ENCODE results near the gene NTN1. TPM values are rescaled to one million over a fixed set of nuclear protein-coding genes. Genes with fewer than 3 reads are reported as not detected.
A peak's percentile ranks its signal among the peaks of the same experiment; 100 is the strongest.

Gene NTN1
- total and polyA plus RNA-seq, 2 experiments from 2014 or later, result 0.11 to 0.21 TPM

GRCh38 chr17:9001559-9001958, 19.8 kb upstream of the NTN1 start:
- H3K9ac ChIP-seq, result no peak overlapping the region
- H3K36me3 ChIP-seq (ENCODE audit: low read depth), result no peaks in the 10 kb centered on the region
- no peak overlapping the region for H3K4me3 ChIP-seq
- in situ Hi-C loops (cut with MboI), result no loop called here
- H3K9me3 ChIP-seq (ENCODE audit: low read depth), result no peaks in the 10 kb centered on the region
- no peaks in the 10 kb centered on the region for H3K79me2 ChIP-seq (ENCODE audit: insufficient read depth)
- WGBS, 2 experiments (ENCODE audit: low coverage in 1 of 2, low lambda C conversion rate in 2 of 2, missing lambda C conversion rate in 2 of 2), result 93 to 96% methylated on average over 3 of the region's 3 CpGs
- no peak for DNase-seq
- H3K27me3 ChIP-seq (replicated peaks; ENCODE audit: insufficient read depth), result peaks cover 34% of the 10 kb centered on the region
- H4K20me1 ChIP-seq (ENCODE audit: insufficient read depth), result no peaks in the 10 kb centered on the region
- no peaks in the 10 kb centered on the region for H3K4me1 ChIP-seq (ENCODE audit: insufficient read depth)
- no peak overlapping the region for H3K27ac ChIP-seq
- TF ChIP-seq EZH2 (IDR thresholded peaks at IDR 0.05; ENCODE audit: insufficient read depth, poor library complexity, severe bottlenecking) (no peak), EZH2phosphoT487 (IDR thresholded peaks at IDR 0.05; ENCODE audit: insufficient read depth, low read depth) (no peak)
- no peaks in the 10 kb centered on the region for H3K9me2 ChIP-seq (ENCODE audit: insufficient read depth)
- H3K4me2 ChIP-seq (ENCODE audit: unreplicated experiment), result no peak overlapping the region
- no peak overlapping the region for H2AFZ ChIP-seq
- H3F3A ChIP-seq (ENCODE audit: insufficient read depth), result no peaks in the 10 kb centered on the region

- no peak overlapping the region for H3K27ac ChIP-seq
- no peak overlapping the region for H3K9ac ChIP-seq
- H2AFZ ChIP-seq, result no peak overlapping the region
- no peaks in the 10 kb centered on the region for H3K9me3 ChIP-seq (ENCODE audit: low read depth)
- H3K9me2 ChIP-seq (ENCODE audit: insufficient read depth), result no peaks in the 10 kb centered on the region
- no peak overlapping the region for H3K4me2 ChIP-seq (ENCODE audit: unreplicated experiment)
- no peaks in the 10 kb centered on the region for H3K36me3 ChIP-seq (ENCODE audit: low read depth)
- DNase-seq, result no peak
- TF ChIP-seq EZH2phosphoT487 (IDR thresholded peaks at IDR 0.05; ENCODE audit: insufficient read depth, low read depth) (no peak), EZH2 (IDR thresholded peaks at IDR 0.05; ENCODE audit: insufficient read depth, poor library complexity, severe bottlenecking) (no peak)
- in situ Hi-C loops (cut with MboI), result no loop called here
- H3K4me3 ChIP-seq, result no peak overlapping the region
- H3K27me3 ChIP-seq (replicated peaks; ENCODE audit: insufficient read depth), result peaks cover 40% of the 10 kb centered on the region
- H3K4me1 ChIP-seq (ENCODE audit: insufficient read depth), result no peaks in the 10 kb centered on the region
- H4K20me1 ChIP-seq (ENCODE audit: insufficient read depth), result no peaks in the 10 kb centered on the region
- H3F3A ChIP-seq (ENCODE audit: insufficient read depth), result no peaks in the 10 kb centered on the region
- H3K79me2 ChIP-seq (ENCODE audit: insufficient read depth), result no peaks in the 10 kb centered on the region
- WGBS, 2 experiments (ENCODE audit: low coverage in 1 of 2, low lambda C conversion rate in 2 of 2, missing lambda C conversion rate in 2 of 2), result 27 to 30% methylated on average over 15 of the region's 15 CpGs
Measured at GRCh38 chr17:9002227-9002605, 19.1 kb upstream of the NTN1 start.

GRCh38 chr17:9002606-9003354, 18.5 kb upstream of the NTN1 start:
- H4K20me1 ChIP-seq (ENCODE audit: insufficient read depth), result no peaks in the 10 kb centered on the region
- H3K9me2 ChIP-seq (ENCODE audit: insufficient read depth), result no peaks in the 10 kb centered on the region
- WGBS, 2 experiments (ENCODE audit: low coverage in 1 of 2, low lambda C conversion rate in 2 of 2, missing lambda C conversion rate in 2 of 2), result 1 to 3% methylated on average over 25 to 38 of the region's 69 CpGs
- peak; percentile 60 for DNase-seq
- TF ChIP-seq EZH2phosphoT487 (IDR thresholded peaks at IDR 0.05; ENCODE audit: insufficient read depth, low read depth) (no peak), EZH2 (IDR thresholded peaks at IDR 0.05; ENCODE audit: insufficient read depth, poor library complexity, severe bottlenecking) (peak; percentile 83)
- peak overlapping the region; percentile 59 for H3K4me3 ChIP-seq
- in situ Hi-C loops (cut with MboI), result no loop called here
- H3K9me3 ChIP-seq (ENCODE audit: low read depth), result no peaks in the 10 kb centered on the region
- H3K79me2 ChIP-seq (ENCODE audit: insufficient read depth), result no peaks in the 10 kb centered on the region
- H2AFZ ChIP-seq, result peak overlapping the region; percentile 14; the same call in 1 of the 2 replicates
- no peak overlapping the region for H3K9ac ChIP-seq
- H3K4me2 ChIP-seq (ENCODE audit: unreplicated experiment), result peak overlapping the region; percentile 57
- peaks cover 45% of the 10 kb centered on the region for H3K27me3 ChIP-seq (replicated peaks; ENCODE audit: insufficient read depth)
- H3K4me1 ChIP-seq (ENCODE audit: insufficient read depth), result no peaks in the 10 kb centered on the region
- H3K36me3 ChIP-seq (ENCODE audit: low read depth), result no peaks in the 10 kb centered on the region
- no peak overlapping the region for H3K27ac ChIP-seq
- no peaks in the 10 kb centered on the region for H3F3A ChIP-seq (ENCODE audit: insufficient read depth)

GRCh38 chr17:9003355-9004131, 17.8 kb upstream of the NTN1 start:
- Histone ChIP-seq H3K27ac (no peak overlapping the region), H3K4me2 (ENCODE audit: unreplicated experiment) (peak overlapping the region; percentile 57), H3F3A (ENCODE audit: insufficient read depth) (no peaks in the 10 kb centered on the region), H3K36me3 (ENCODE audit: low read depth) (no peaks in the 10 kb centered on the region), H2AFZ (peak overlapping the region; percentile 60), H3K27me3 (replicated peaks; ENCODE audit: insufficient read depth) (peaks cover 47% of the 10 kb centered on the region), H3K4me1 (ENCODE audit: insufficient read depth) (no peaks in the 10 kb centered on the region), H3K4me3 (peak overlapping the region; percentile 59), H3K9ac (no peak overlapping the region), H3K79me2 (ENCODE audit: insufficient read depth) (no peaks in the 10 kb centered on the region), H4K20me1 (ENCODE audit: insufficient read depth) (no peaks in the 10 kb centered on the region), H3K9me3 (ENCODE audit: low read depth) (no peaks in the 10 kb centered on the region), H3K9me2 (ENCODE audit: insufficient read depth) (no peaks in the 10 kb centered on the region)
- WGBS, 2 experiments (ENCODE audit: low coverage in 1 of 2, low lambda C conversion rate in 2 of 2, missing lambda C conversion rate in 2 of 2), result 2% methylated on average over 68 to 73 of the region's 90 CpGs
- peak; percentile 12 for DNase-seq
- TF ChIP-seq EZH2 (IDR thresholded peaks at IDR 0.05; ENCODE audit: insufficient read depth, poor library complexity, severe bottlenecking) (no peak), EZH2phosphoT487 (IDR thresholded peaks at IDR 0.05; ENCODE audit: insufficient read depth, low read depth) (peak; percentile 80; the same call in 1 of the 2 replicates)
- in situ Hi-C loops (cut with MboI), result no loop called here
